ENCODE measurements around the gene TMCC1.

GRCh38 chr3:129702934-129703712 lies 190.4 kb downstream of the TMCC1 start:
- TF ChIP-seq, protein P1, sequence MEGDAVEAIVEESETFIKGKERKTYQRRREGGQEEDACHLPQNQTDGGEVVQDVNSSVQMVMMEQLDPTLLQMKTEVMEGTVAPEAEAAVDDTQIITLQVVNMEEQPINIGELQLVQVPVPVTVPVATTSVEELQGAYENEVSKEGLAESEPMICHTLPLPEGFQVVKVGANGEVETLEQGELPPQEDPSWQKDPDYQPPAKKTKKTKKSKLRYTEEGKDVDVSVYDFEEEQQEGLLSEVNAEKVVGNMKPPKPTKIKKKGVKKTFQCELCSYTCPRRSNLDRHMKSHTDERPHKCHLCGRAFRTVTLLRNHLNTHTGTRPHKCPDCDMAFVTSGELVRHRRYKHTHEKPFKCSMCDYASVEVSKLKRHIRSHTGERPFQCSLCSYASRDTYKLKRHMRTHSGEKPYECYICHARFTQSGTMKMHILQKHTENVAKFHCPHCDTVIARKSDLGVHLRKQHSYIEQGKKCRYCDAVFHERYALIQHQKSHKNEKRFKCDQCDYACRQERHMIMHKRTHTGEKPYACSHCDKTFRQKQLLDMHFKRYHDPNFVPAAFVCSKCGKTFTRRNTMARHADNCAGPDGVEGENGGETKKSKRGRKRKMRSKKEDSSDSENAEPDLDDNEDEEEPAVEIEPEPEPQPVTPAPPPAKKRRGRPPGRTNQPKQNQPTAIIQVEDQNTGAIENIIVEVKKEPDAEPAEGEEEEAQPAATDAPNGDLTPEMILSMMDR (IDR thresholded peaks at IDR 0.05; ENCODE audit: low read depth, low read length, missing input control) = no peak
- TF ChIP-seq MAX (IDR thresholded peaks at IDR 0.05) = no peak

All from liver (tissue), 2 donors.